Adipose tissue (tissue), 3 donors: Measurements from ENCODE around the gene ZNG1F. TPM values are rescaled to one million over a fixed set of nuclear protein-coding genes. Genes with fewer than 3 reads are reported as not detected.
"Not testable (repeated sequence)": the region's sequence is repeated elsewhere in the genome, so short reads cannot be mapped to it uniquely, and the experiment has no call there.

Experiments
- H3K27ac ChIP-seq: one replicate; pipeline ENCODE4 v1.5.1; 2013; ENCODE audit warnings: low read depth, low read length
- WGBS, 3 donors: extraction: QIAGEN DNeasy Blood & Tissue Kit; methylation state at CpG; one replicate each; pipeline ENCODE4 v1.1.7; 2013; 5-methylcytosine and 5-hydroxymethylcytosine counted together
- polyA plus RNA-seq, 3 donors: library from polyadenylated mRNA; stranded (reverse); fragments of 200-250 nt; gene quantifications; one replicate each; pipeline ENCODE4 v1.2.3, GENCODE V29; 2013
- donor health status: healthy with polysubstance abuse.
- donor health status: Bipolar disorder and iron deficiency.
- donor health status: healthy.

Gene ZNG1F
- 10 to 100 TPM in 1 of 3 donors, 1 to 10 TPM in 2; 2.4 to 15.3 (median 3.1) TPM for polyA plus RNA-seq

- not testable (repeated sequence) for H3K27ac ChIP-seq
- WGBS, 3 donors = no CpG with 5 or more reads among the region's 31 CpGs
These were observed at the start of gene ZNG1F for GRCh38 chr9:41189217-41189616. Gene ZNG1F, minus strand, starts transcription at chr9:41189317. Its CDS starts 59 bp downstream, at chr9:41189258.

GRCh38 chr9:41237110-41237749 is 48.1 kb upstream of the ZNG1F start:
- H3K27ac ChIP-seq = not testable (repeated sequence)
- WGBS, 3 donors = 44 to 68% (median 52%) methylated on average over 41 to 47 of the region's 51 CpGs

GRCh38 chr9:41236486-41237109 is 47.5 kb upstream of the ZNG1F start:
- H3K27ac ChIP-seq = not testable (repeated sequence)
- WGBS, 3 donors = 53 to 76% (median 73%) methylated on average over 23 of the region's 23 CpGs

GRCh38 chr9:41234811-41235805 is 46.0 kb upstream of the ZNG1F start:
- not testable (repeated sequence) for H3K27ac ChIP-seq
- WGBS, 3 donors = 68 to 77% (median 73%) methylated on average over 36 to 55 of the region's 55 CpGs

GRCh38 chr9:41234221-41234620 is 45.1 kb upstream of the ZNG1F start:
- WGBS, 3 donors = 48 to 71% (median 59%) methylated on average over 3 of the region's 3 CpGs
- H3K27ac ChIP-seq = not testable (repeated sequence)

GRCh38 chr9:41232326-41232725 is 43.2 kb upstream of the ZNG1F start:
- 77 to 86% (median 85%) methylated on average over 10 of the region's 10 CpGs for WGBS, 3 donors
- not testable (repeated sequence) for H3K27ac ChIP-seq

GRCh38 chr9:41230418-41230817 is 41.3 kb upstream of the ZNG1F start:
- WGBS, 3 donors = 60 to 68% (median 60%) methylated on average over 3 of the region's 3 CpGs
- H3K27ac ChIP-seq = not testable (repeated sequence)

- 55 to 66% (median 64%) methylated on average over 7 of the region's 7 CpGs for WGBS, 3 donors
- H3K27ac ChIP-seq = no peak overlapping the region
These were observed 40.6 kb upstream of the ZNG1F start for GRCh38 chr9:41229408-41230401.

- WGBS, 3 donors = 40 to 82% methylated on average over 1 to 3 of the region's 4 CpGs; no CpG with 5 or more reads in 1 of the 3 donors
- not testable (repeated sequence) for H3K27ac ChIP-seq
These were observed 30.7 kb upstream of the ZNG1F start for GRCh38 chr9:41219831-41220230.

- no CpG with 5 or more reads among the region's 11 CpGs for WGBS, 3 donors
- not testable (repeated sequence) for H3K27ac ChIP-seq
These were observed 678 bp downstream of the ZNG1F start for GRCh38 chr9:41188439-41188838.

GRCh38 chr9:41174994-41175393 is 14.1 kb downstream of the ZNG1F start:
- WGBS, 3 donors = 47 to 84% (median 76%) methylated on average over 1 to 3 of the region's 4 CpGs
- not testable (repeated sequence) for H3K27ac ChIP-seq

- not testable (repeated sequence) for H3K27ac ChIP-seq
- 86 to 96% (median 91%) methylated on average over 9 to 14 of the region's 18 CpGs for WGBS, 3 donors
These were observed 39.0 kb downstream of the ZNG1F start for GRCh38 chr9:41150116-41150515.

- H3K27ac ChIP-seq = not testable (repeated sequence)
- 75 to 98% (median 92%) methylated on average over 2 of the region's 2 CpGs for WGBS, 3 donors
These were observed 47.2 kb downstream of the ZNG1F start for GRCh38 chr9:41141878-41142277.

GRCh38 chr9:41128581-41128980 is 60.5 kb downstream of the ZNG1F start, which contains the start of gene FOXD4L6:
Gene FOXD4L6, minus strand, starts transcription at chr9:41128681. Its CDS starts 298 bp downstream, at chr9:41128383.
- 71 to 100% (median 91%) methylated on average over 1 of the region's 15 CpGs for WGBS, 3 donors

GRCh38 chr9:41126746-41127446 is 62.2 kb downstream of the ZNG1F start:
- WGBS, 3 donors = 5 to 7% (median 6%) methylated on average over 9 to 11 of the region's 45 CpGs
- not testable (repeated sequence) for H3K27ac ChIP-seq

More at GRCh38 chr9:41128581-41128980, 60.5 kb downstream of the ZNG1F start, which contains the start of gene FOXD4L6:
- not testable (repeated sequence) for H3K27ac ChIP-seq

GRCh38 chr9:41125936-41126335 is 63.2 kb downstream of the ZNG1F start:
- WGBS, 3 donors = 6 to 19% (median 14%) methylated on average over 3 of the region's 3 CpGs
- H3K27ac ChIP-seq = not testable (repeated sequence)

GRCh38 chr9:41125109-41125658 is 63.9 kb downstream of the ZNG1F start:
- H3K27ac ChIP-seq = not testable (repeated sequence)
- WGBS, 3 donors = no CpG with 5 or more reads among the region's 21 CpGs
